Activated CD4-positive, alpha-beta T cell treated with anti-CD3 and anti-CD28 coated beads for 36 hours (primary cell): ENCODE measurements around the gene FXYD6. TPM values are rescaled to one million over a fixed set of nuclear protein-coding genes. Genes with fewer than 3 reads are reported as not detected.

Experiments used
- ATAC-seq: fragments of 200-7000 bp; cut with Tn5 transposase; one replicate; pipeline ENCODE4 v1.10.0; 2021; ENCODE audit warnings: mild to moderate bottlenecking, moderate library complexity
- CTCF ChIA-PET: fragments of 350-600 bp; sonication (Branson Sonifier 250); formaldehyde crosslinking; loops from one replicate; lab custom pipeline; 2021; ENCODE audit warnings: antibody characterized with exemption; lab: Charles Lee
- POLR2A ChIA-PET: fragments of 350-600 bp; sonication (Branson Sonifier 250); formaldehyde crosslinking; loops from one replicate; lab custom pipeline; 2021; ENCODE audit warnings: antibody characterized with exemption, inconsistent platforms; lab: Charles Lee
- DNase-seq: peaks from one replicate; pipeline ENCODE4 v3.0.0-alpha.2; 2020
- H3K27ac Mint-ChIP-seq: one replicate; pipeline ENCODE4 v1.8.0; 2021; ENCODE audit warnings: mixed read lengths
- H3K27me3 Mint-ChIP-seq: one replicate; pipeline ENCODE4 v1.8.0; 2021; ENCODE audit warnings: mixed read lengths
- H3K36me3 Mint-ChIP-seq: one replicate; pipeline ENCODE4 v1.8.0; 2021; ENCODE audit warnings: low read depth, mixed read lengths
- H3K4me1 Mint-ChIP-seq: one replicate; pipeline ENCODE4 v1.8.0; 2021; ENCODE audit warnings: mixed read lengths
- H3K4me3 Mint-ChIP-seq: one replicate; pipeline ENCODE4 v1.8.0; 2021; ENCODE audit warnings: mild to moderate bottlenecking, moderate library complexity, mixed read lengths
- H3K9me3 Mint-ChIP-seq: one replicate; pipeline ENCODE4 v1.8.0; 2021; ENCODE audit warnings: low read depth, mixed read lengths
- intact Hi-C, 2 experiments: fragments of 100-400 bp; cut with DNase I in 1 of 2; cut with micrococcal nuclease in 1 of 2; formaldehyde crosslinking; loops; one replicate each; pipeline versions ENCODE4 v1.14.2 to v1.15.1; 2022 to 2024; cut with DNase I, micrococcal nuclease
- total RNA-seq, 2 experiments: library from RNA; stranded (reverse); gene quantifications; one replicate each; pipeline ENCODE4 v1.2.3, GENCODE V29; 2021

The FXYD6 gene
- total RNA-seq, 2 experiments from 2014 or later, result 0.46 to 0.47 TPM

- Mint-ChIP-seq H3K27me3 (no peaks in the 10 kb centered on the region), H3K36me3 (no peaks in the 10 kb centered on the region), H3K4me3 (no peak overlapping the region), H3K9me3 (peaks cover 3% of the 10 kb centered on the region), H3K4me1 (peaks cover 2% of the 10 kb centered on the region), H3K27ac (no peak overlapping the region)
- POLR2A ChIA-PET, result interaction anchor here (0.6 kb wide), 1 partner anchor 239 kb away, joined by 4 read pairs; no protein-coding TSS in a partner anchor
- CTCF ChIA-PET, result interaction anchor here (0.7 to 1.1 kb wide), 3 partner anchors 29 to 62 kb away, joined by 3 to 5 read pairs (median 3); no protein-coding TSS in a partner anchor
- DNase-seq (peak; percentile 43), ATAC-seq (peak; percentile 88)
- intact Hi-C loops, result no loop called here
Observed at GRCh38 chr11:117884994-117885393, 8.5 kb upstream of the FXYD6 start.

DNA sequence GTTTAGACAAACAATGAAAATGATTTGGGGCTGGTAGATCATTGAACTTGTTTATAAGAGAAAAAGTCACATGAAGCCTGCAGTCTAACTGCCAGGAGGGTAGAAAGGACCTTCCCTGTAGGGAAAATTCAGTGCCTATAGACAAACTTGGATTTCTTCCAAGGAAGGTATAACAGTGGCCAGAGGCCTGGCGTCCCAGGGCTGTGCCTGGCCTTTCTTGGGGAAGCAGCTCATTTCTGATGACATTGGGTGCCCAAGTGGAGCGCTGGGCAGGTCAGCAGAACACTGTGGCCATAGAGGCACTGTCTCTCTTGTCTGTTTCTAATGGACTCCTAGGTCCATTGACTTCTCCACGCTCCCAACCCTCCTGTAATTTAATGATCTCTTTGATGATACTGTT lies 6.6 kb upstream of the FXYD6 start:
- CTCF ChIA-PET, result interaction anchor here (1.8 kb wide), 1 partner anchor 39 kb away, joined by 4 read pairs; no protein-coding TSS in a partner anchor
- no peak for DNase-seq
- Mint-ChIP-seq H3K27me3 (peaks cover 11% of the 10 kb centered on the region), H3K36me3 (no peaks in the 10 kb centered on the region), H3K4me3 (no peak overlapping the region), H3K9me3 (no peaks in the 10 kb centered on the region), H3K4me1 (peaks cover 2% of the 10 kb centered on the region), H3K27ac (no peak overlapping the region)
- POLR2A ChIA-PET, result interaction anchor here (0.8 kb wide), 1 partner anchor 66 kb away, joined by 5 read pairs; no protein-coding TSS in a partner anchor
- intact Hi-C loops, result no loop called here
- no peak for ATAC-seq

- Mint-ChIP-seq H3K27ac (no peak overlapping the region), H3K4me3 (no peak overlapping the region), H3K36me3 (no peaks in the 10 kb centered on the region), H3K27me3 (peaks cover 15% of the 10 kb centered on the region), H3K4me1 (peaks cover 2% of the 10 kb centered on the region), H3K9me3 (no peaks in the 10 kb centered on the region)
- no peak for DNase-seq
- ChIA-PET CTCF (interaction anchor here (1.8 kb wide), 1 partner anchor 39 kb away, joined by 4 read pairs; no protein-coding TSS in a partner anchor), POLR2A (interaction anchor here (0.8 kb wide), 1 partner anchor 65 kb away, joined by 5 read pairs; no protein-coding TSS in a partner anchor)
- ATAC-seq, result no peak
- intact Hi-C loops, result no loop called here
Observed at GRCh38 chr11:117882311-117882905, 6.0 kb upstream of the FXYD6 start.

DNA sequence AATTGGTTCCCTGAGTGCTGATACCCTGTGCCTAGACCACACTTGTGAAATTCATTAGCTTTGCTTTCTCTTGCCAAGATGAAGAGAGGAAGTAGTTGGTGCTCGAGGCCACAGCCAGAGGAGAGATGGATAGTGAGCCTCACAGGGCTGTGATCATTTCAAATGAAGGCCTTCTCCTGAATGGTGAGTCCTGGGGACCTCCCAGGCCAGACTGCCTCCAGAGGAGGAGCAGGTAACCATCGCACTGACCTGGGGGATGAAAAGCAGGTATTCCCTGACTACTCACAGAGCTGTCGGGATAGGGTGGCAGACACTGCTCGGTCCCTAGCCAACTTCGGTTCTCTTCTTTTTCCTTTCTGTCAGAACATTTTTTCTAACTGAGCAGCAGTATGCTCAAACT lies 4.8 kb upstream of the FXYD6 start:
- intact Hi-C loops, result no loop called here
- no peak for DNase-seq
- Mint-ChIP-seq H3K27ac (no peak overlapping the region), H3K27me3 (peaks cover 23% of the 10 kb centered on the region), H3K4me1 (peaks cover 6% of the 10 kb centered on the region), H3K4me3 (no peak overlapping the region), H3K9me3 (no peaks in the 10 kb centered on the region), H3K36me3 (no peaks in the 10 kb centered on the region)
- no peak for ATAC-seq
- POLR2A ChIA-PET, result no interaction called here
- CTCF ChIA-PET, result interaction anchor here (0.5 kb wide), 1 partner anchor 9 kb away, joined by 4 read pairs; no protein-coding TSS in a partner anchor

- intact Hi-C loops, result no loop called here
- Mint-ChIP-seq H3K9me3 (no peaks in the 10 kb centered on the region), H3K27ac (no peak overlapping the region), H3K4me1 (peaks cover 17% of the 10 kb centered on the region), H3K36me3 (no peaks in the 10 kb centered on the region), H3K27me3 (peaks cover 37% of the 10 kb centered on the region), H3K4me3 (no peak overlapping the region)
- DNase-seq, result no peak
- ChIA-PET POLR2A (no interaction called here), CTCF (interaction anchor here (0.9 to 1.5 kb wide), 3 partner anchors 21 to 173 kb away, joined by 3 to 5 read pairs (median 3); no protein-coding TSS in a partner anchor)
- ATAC-seq, result no peak
Observed at GRCh38 chr11:117879516-117880480, 3.3 kb upstream of the FXYD6 start.

GRCh38 chr11:117878939-117879475 lies 2.5 kb upstream of the FXYD6 start:
- intact Hi-C loops, result no loop called here
- DNase-seq (no peak), ATAC-seq (no peak)
- Mint-ChIP-seq H3K4me3 (no peak overlapping the region), H3K27me3 (peaks cover 42% of the 10 kb centered on the region), H3K27ac (no peak overlapping the region), H3K36me3 (no peaks in the 10 kb centered on the region), H3K4me1 (peaks cover 19% of the 10 kb centered on the region), H3K9me3 (no peaks in the 10 kb centered on the region)
- CTCF ChIA-PET, result interaction anchor here (0.8 to 1.5 kb wide), 5 partner anchors 22 to 174 kb away, joined by 3 to 7 read pairs (median 4); no protein-coding TSS in a partner anchor
- POLR2A ChIA-PET, result no interaction called here

- H3K4me3 Mint-ChIP-seq, result no peak overlapping the region
- ChIA-PET CTCF (interaction anchor here (0.7 to 1.2 kb wide), 5 partner anchors 10 to 173 kb away, joined by 3 to 7 read pairs (median 4); no protein-coding TSS in a partner anchor), POLR2A (no interaction called here)
- no peak overlapping the region for H3K27ac Mint-ChIP-seq
- H3K27me3 Mint-ChIP-seq, result peaks cover 46% of the 10 kb centered on the region
- H3K9me3 Mint-ChIP-seq, result no peaks in the 10 kb centered on the region
- H3K36me3 Mint-ChIP-seq, result no peaks in the 10 kb centered on the region
- intact Hi-C loops, result no loop called here
- ATAC-seq, result no peak
- H3K4me1 Mint-ChIP-seq, result peaks cover 24% of the 10 kb centered on the region
- no peak for DNase-seq
Observed at GRCh38 chr11:117878314-117878938, 2.0 kb upstream of the FXYD6 start.

DNA sequence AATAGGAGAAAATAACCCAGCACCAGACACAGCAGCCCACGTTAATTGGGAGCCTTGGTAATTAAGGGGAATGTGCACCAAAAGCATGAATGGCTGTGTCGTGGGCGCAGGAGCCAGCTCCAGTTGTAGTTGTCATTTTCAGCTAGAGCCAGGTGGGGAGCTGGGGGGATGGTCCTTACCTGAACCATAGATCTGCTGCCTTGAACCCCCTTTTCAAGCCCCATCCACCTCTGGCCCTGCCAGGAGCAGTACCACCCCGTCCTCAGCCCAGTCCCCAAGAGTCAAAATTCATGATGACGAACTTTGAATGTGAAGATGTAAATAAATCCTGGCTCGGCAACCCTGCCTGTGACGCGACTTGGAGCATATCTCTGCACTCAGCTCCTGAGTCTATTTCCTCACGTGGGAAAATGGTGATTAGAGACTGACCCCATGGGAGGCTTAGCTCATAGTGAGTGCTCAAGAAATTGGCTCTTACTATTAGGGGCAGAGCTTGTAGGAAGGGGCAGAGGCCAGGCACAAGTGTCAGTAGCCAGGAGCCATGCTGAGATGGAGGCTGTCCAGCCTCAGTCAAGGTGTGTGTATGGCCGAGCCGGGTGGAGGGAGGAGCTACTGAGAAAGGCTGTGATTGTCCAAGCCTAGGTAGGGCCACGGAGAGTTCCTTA lies 794 bp upstream of the FXYD6 start:
- no peaks in the 10 kb centered on the region for H3K36me3 Mint-ChIP-seq
- no peak for ATAC-seq
- no peak overlapping the region for H3K27ac Mint-ChIP-seq
- no peak overlapping the region for H3K4me3 Mint-ChIP-seq
- DNase-seq, result no peak
- H3K27me3 Mint-ChIP-seq, result peaks cover 47% of the 10 kb centered on the region
- H3K4me1 Mint-ChIP-seq, result peaks cover 30% of the 10 kb centered on the region
- CTCF ChIA-PET, result interaction anchor here (0.7 to 1.6 kb wide), 6 partner anchors 11 to 176 kb away, joined by 3 to 8 read pairs (median 4); no protein-coding TSS in a partner anchor
- no peaks in the 10 kb centered on the region for H3K9me3 Mint-ChIP-seq
- POLR2A ChIA-PET, result no interaction called here
- intact Hi-C loops, result no loop called here

DNA sequence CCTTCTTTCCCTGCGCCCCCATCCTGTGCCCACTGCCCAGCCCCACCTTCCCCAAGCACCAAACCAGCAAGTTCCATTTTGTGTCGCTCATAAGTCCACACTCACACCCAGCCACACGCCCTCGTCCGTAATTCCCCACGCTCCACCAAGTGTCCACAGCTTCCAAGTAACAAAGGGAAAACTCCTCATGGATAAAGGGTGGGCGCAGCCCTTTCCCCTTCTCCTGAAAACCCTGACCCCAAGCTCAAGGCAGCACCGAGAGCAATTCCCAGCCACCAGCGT lies 458 bp downstream of the FXYD6 start:
- H3K27me3 Mint-ChIP-seq, result peaks cover 47% of the 10 kb centered on the region
- H3K9me3 Mint-ChIP-seq, result no peaks in the 10 kb centered on the region
- H3K4me3 Mint-ChIP-seq, result peak overlapping the region; percentile 69
- H3K27ac Mint-ChIP-seq, result peak overlapping the region; percentile 26
- H3K4me1 Mint-ChIP-seq, result peaks cover 30% of the 10 kb centered on the region
- POLR2A ChIA-PET, result no interaction called here
- H3K36me3 Mint-ChIP-seq, result no peaks in the 10 kb centered on the region
- intact Hi-C loops, result no loop called here
- DNase-seq (no peak), ATAC-seq (peak; percentile 23)
- CTCF ChIA-PET, result interaction anchor here (0.6 to 1.6 kb wide), 6 partner anchors 16 to 1040 kb away, joined by 3 to 8 read pairs (median 3); no protein-coding TSS in a partner anchor

DNA sequence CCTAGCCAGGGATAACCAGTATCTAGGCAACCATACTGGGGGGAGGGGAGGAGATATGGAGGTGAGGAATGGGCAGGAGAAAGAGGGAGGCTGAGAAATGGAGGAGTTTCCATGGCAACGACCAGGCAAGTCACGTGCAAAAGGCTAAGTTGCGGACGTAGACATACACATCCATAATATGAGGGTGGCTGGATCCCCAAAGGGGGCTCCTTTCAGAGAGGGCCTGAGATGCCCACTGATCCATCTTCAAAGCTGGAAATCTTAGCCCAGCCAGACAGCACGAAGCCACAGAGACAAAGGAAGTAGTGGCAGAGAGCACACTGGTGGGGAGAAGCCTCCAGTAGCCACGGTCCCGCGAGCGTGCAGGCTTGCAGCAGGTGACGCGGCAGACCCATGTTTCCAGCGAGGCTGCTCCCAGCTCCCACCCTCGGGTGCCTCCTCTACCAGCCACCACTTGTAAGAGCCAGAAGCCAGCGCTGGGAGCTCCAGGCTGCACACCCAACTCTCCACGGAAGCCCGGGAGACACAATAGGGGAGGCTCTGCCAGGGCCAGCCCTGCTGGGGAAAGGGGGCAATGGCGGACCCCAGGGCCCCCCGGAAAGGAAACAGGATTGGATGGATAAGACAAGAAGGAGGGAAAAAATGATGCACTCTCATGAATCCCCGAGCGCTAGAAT lies 938 bp downstream of the FXYD6 start:
- H3K9me3 Mint-ChIP-seq, result no peaks in the 10 kb centered on the region
- H3K4me1 Mint-ChIP-seq, result peaks cover 30% of the 10 kb centered on the region
- ATAC-seq, result peak; percentile 61
- intact Hi-C loops, result no loop called here
- peaks cover 47% of the 10 kb centered on the region for H3K27me3 Mint-ChIP-seq
- POLR2A ChIA-PET, result no interaction called here
- peak overlapping the region; percentile 69 for H3K4me3 Mint-ChIP-seq
- CTCF ChIA-PET, result interaction anchor here (0.7 to 1.4 kb wide), 4 partner anchors 16 to 1039 kb away, joined by 3 read pairs; no protein-coding TSS in a partner anchor
- no peak overlapping the region for H3K27ac Mint-ChIP-seq
- peak; percentile 37 for DNase-seq
- H3K36me3 Mint-ChIP-seq, result no peaks in the 10 kb centered on the region
